ENCODE measurements around the gene APOL1. TPM values are rescaled to one million over a fixed set of nuclear protein-coding genes. Genes with fewer than 3 reads are reported as not detected.

APOL1 gene
- total RNA-seq, 1 experiment from 2014 or later = 16.0 TPM

DNA sequence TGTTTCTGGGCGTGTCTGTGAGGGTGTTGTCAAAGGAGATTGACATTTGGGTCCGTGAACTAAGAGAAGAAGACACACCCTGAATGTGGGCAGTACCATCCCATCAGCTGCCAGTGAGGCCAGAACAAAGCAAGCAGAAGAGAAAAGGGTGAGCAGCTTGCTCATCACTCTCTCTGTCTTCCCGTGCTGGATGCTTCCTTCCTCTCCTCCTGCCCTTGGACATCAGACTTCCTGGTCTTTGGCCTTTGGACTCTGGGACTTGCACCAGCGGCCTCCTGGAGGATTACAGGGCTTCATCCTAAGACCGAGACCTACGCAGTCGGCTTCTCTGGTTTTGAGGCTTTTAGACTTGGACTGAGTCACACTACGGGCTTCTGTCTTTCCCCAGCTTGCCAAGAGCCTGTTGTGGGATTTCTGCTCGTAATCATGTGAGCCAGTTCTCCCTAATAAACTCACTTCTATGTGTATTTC is 32.4 kb upstream of the APOL1 start:
- intact Hi-C loops (cut with micrococcal nuclease; ENCODE audit: unreplicated experiment) (no loop called here), in situ Hi-C loops (cut with HindIII; ENCODE audit: low pct_unique_long_range_greater_than_20kb, low sequenced_read_pairs) (no loop called here)
- no peak overlapping the region for H3K27ac ChIP-seq (ENCODE audit: low read length)
- H3K9me3 ChIP-seq (ENCODE audit: control insufficient read depth, insufficient read depth, low read depth, low read length) = no peaks in the 10 kb centered on the region
- DNase-seq (ENCODE audit: low read depth, low spot score) (no peak), ATAC-seq (peak; percentile 69)
- H3K4me3 ChIP-seq (ENCODE audit: low read depth in 2 of 2, low read length in 2 of 2) = no peak overlapping the region
- POLR2A ChIA-PET = no interaction called here
- peaks cover 3% of the 10 kb centered on the region for H3K27me3 ChIP-seq (ENCODE audit: control insufficient read depth, insufficient read depth, low read length)
- BruUV-seq (replicated peaks) = no TSS peak
- CTCF ChIA-PET = no interaction called here
- H3K4me1 ChIP-seq (ENCODE audit: control insufficient read depth, insufficient read depth, low read length) = no peaks in the 10 kb centered on the region
- no peaks in the 10 kb centered on the region for H3K36me3 ChIP-seq (ENCODE audit: control insufficient read depth, insufficient read depth, low read length)
- TF ChIP-seq REST (IDR thresholded peaks at IDR 0.05; ENCODE audit: insufficient read depth in 1 of 2, low read depth in 2 of 2, low read length in 1 of 2) = no peak
- TF ChIP-seq TCF7L2 (IDR thresholded peaks at IDR 0.05; ENCODE audit: low read depth, low read length) = no peak
- no peak for TF ChIP-seq CTCF (IDR thresholded peaks at IDR 0.05)
- no peak for TF ChIP-seq POLR2AphosphoS5 (IDR thresholded peaks at IDR 0.05; ENCODE audit: low read depth, low read length)
- TF ChIP-seq SIN3A (IDR thresholded peaks at IDR 0.05; ENCODE audit: borderline replicate concordance, insufficient read depth, low read depth, low read length) = no peak

GRCh38 chr22:36221799-36222751 is 30.9 kb upstream of the APOL1 start:
- CTCF ChIA-PET = interaction anchor here (0.6 kb wide), 2 partner anchors 42 to 685 kb away, joined by 3 read pairs; no protein-coding TSS in a partner anchor
- Histone ChIP-seq H3K4me3 (ENCODE audit: low read depth in 2 of 2, low read length in 2 of 2) (no peak overlapping the region), H3K27me3 (ENCODE audit: control insufficient read depth, insufficient read depth, low read length) (peaks cover 3% of the 10 kb centered on the region), H3K9me3 (ENCODE audit: control insufficient read depth, insufficient read depth, low read depth, low read length) (no peaks in the 10 kb centered on the region), H3K27ac (ENCODE audit: low read length) (no peak overlapping the region), H3K36me3 (ENCODE audit: control insufficient read depth, insufficient read depth, low read length) (no peaks in the 10 kb centered on the region), H3K4me1 (ENCODE audit: control insufficient read depth, insufficient read depth, low read length) (no peaks in the 10 kb centered on the region)
- peak; percentile 85 for TF ChIP-seq CTCF (IDR thresholded peaks at IDR 0.05)
- TF ChIP-seq TCF7L2 (IDR thresholded peaks at IDR 0.05; ENCODE audit: low read depth, low read length) = no peak
- no TSS peak for BruUV-seq (replicated peaks)
- POLR2A ChIA-PET = no interaction called here
- ATAC-seq (peak; percentile 94), DNase-seq (ENCODE audit: low read depth, low spot score) (peak; percentile 41)
- in situ Hi-C loops (cut with HindIII; ENCODE audit: low pct_unique_long_range_greater_than_20kb, low sequenced_read_pairs) = no loop called here
- intact Hi-C loops (cut with micrococcal nuclease; ENCODE audit: unreplicated experiment) = no loop called here

All from Panc1 (cell line).